IPS-18c (cell line): ENCODE results near the gene FHOD3.

ENCODE experiments used
- H3K4me3 ChIP-seq: 2 replicates; pipeline ENCODE4 v1.7.0; 2013; ENCODE audit warnings: low read depth, mild to moderate bottlenecking, low read length, moderate library complexity; ENCODE audit not compliant: insufficient read depth
- H3K9me3 ChIP-seq: one replicate; pipeline ENCODE4 v1.6.1; 2013; ENCODE audit warnings: mild to moderate bottlenecking, low read length, moderate library complexity; ENCODE audit not compliant: control insufficient read depth, insufficient read depth

FHOD3 gene

GRCh38 chr18:36330435-36331052 is 33.0 kb downstream of the FHOD3 start:
- H3K9me3 ChIP-seq = no peaks in the 10 kb centered on the region
- no peak overlapping the region for H3K4me3 ChIP-seq

- H3K9me3 ChIP-seq = no peaks in the 10 kb centered on the region
- no peak overlapping the region for H3K4me3 ChIP-seq
These were observed 34.0 kb downstream of the FHOD3 start for GRCh38 chr18:36331521-36331971.

GRCh38 chr18:36333414-36333813 is 35.9 kb downstream of the FHOD3 start:
- H3K4me3 ChIP-seq = no peak overlapping the region
- H3K9me3 ChIP-seq = no peaks in the 10 kb centered on the region

- H3K9me3 ChIP-seq = no peaks in the 10 kb centered on the region
- H3K4me3 ChIP-seq = no peak overlapping the region
These were observed 37.3 kb downstream of the FHOD3 start for GRCh38 chr18:36334798-36335197.

GRCh38 chr18:36335476-36336279 is 38.2 kb downstream of the FHOD3 start:
- peaks cover 3% of the 10 kb centered on the region for H3K9me3 ChIP-seq

GRCh38 chr18:36337679-36338402 is 40.3 kb downstream of the FHOD3 start:
- peaks cover 3% of the 10 kb centered on the region for H3K9me3 ChIP-seq
- H3K4me3 ChIP-seq = no peak overlapping the region

More at GRCh38 chr18:36335476-36336279, 38.2 kb downstream of the FHOD3 start:
- no peak overlapping the region for H3K4me3 ChIP-seq

- H3K9me3 ChIP-seq = peaks cover 3% of the 10 kb centered on the region
- no peak overlapping the region for H3K4me3 ChIP-seq
These were observed 41.0 kb downstream of the FHOD3 start for GRCh38 chr18:36338403-36338933.

GRCh38 chr18:36340246-36340645 is 42.7 kb downstream of the FHOD3 start:
- peaks cover 3% of the 10 kb centered on the region for H3K9me3 ChIP-seq
- no peak overlapping the region for H3K4me3 ChIP-seq

- peaks cover 3% of the 10 kb centered on the region for H3K9me3 ChIP-seq
- H3K4me3 ChIP-seq = no peak overlapping the region
These were observed 44.4 kb downstream of the FHOD3 start for GRCh38 chr18:36341944-36342343.

- no peak overlapping the region for H3K4me3 ChIP-seq
These were observed 50.8 kb downstream of the FHOD3 start for GRCh38 chr18:36348331-36348730.

GRCh38 chr18:36348971-36349417 is 51.5 kb downstream of the FHOD3 start:
- Histone ChIP-seq H3K4me3 (no peak overlapping the region), H3K9me3 (no peaks in the 10 kb centered on the region)

More at GRCh38 chr18:36348331-36348730, 50.8 kb downstream of the FHOD3 start:
- no peaks in the 10 kb centered on the region for H3K9me3 ChIP-seq

GRCh38 chr18:36349552-36349951 is 52.0 kb downstream of the FHOD3 start:
- no peak overlapping the region for H3K4me3 ChIP-seq
- no peaks in the 10 kb centered on the region for H3K9me3 ChIP-seq

- Histone ChIP-seq H3K4me3 (no peak overlapping the region), H3K9me3 (no peaks in the 10 kb centered on the region)
These were observed 52.7 kb downstream of the FHOD3 start for GRCh38 chr18:36350251-36350651.

- H3K9me3 ChIP-seq = no peaks in the 10 kb centered on the region
- no peak overlapping the region for H3K4me3 ChIP-seq
These were observed 53.4 kb downstream of the FHOD3 start for GRCh38 chr18:36350839-36351469.

GRCh38 chr18:36352384-36352783 is 54.9 kb downstream of the FHOD3 start:
- no peak overlapping the region for H3K4me3 ChIP-seq
- no peaks in the 10 kb centered on the region for H3K9me3 ChIP-seq

- no peak overlapping the region for H3K4me3 ChIP-seq
These were observed 57.5 kb downstream of the FHOD3 start for GRCh38 chr18:36354989-36355388.

GRCh38 chr18:36355511-36355910 is 58.0 kb downstream of the FHOD3 start:
- H3K4me3 ChIP-seq = no peak overlapping the region

More at GRCh38 chr18:36354989-36355388, 57.5 kb downstream of the FHOD3 start:
- H3K9me3 ChIP-seq = no peaks in the 10 kb centered on the region

More at GRCh38 chr18:36355511-36355910, 58.0 kb downstream of the FHOD3 start:
- no peaks in the 10 kb centered on the region for H3K9me3 ChIP-seq
